Mesendoderm (in vitro differentiated cells): ENCODE data around the gene EML3.

ENCODE experiments used
- DNase-seq: peaks from one replicate; pipeline ENCODE4 v3.0.0; 2013
- H2AK5ac ChIP-seq: 2 replicates; pipeline ENCODE4 v1.6.1; 2013; ENCODE audit warnings: low read length, inconsistent platforms
- H2BK120ac ChIP-seq: 2 replicates; pipeline ENCODE4 v1.6.1; 2013; ENCODE audit warnings: low read depth, mild to moderate bottlenecking, low read length, moderate library complexity, mixed read lengths
- H2BK15ac ChIP-seq: replicated peaks from 2 replicates; pipeline ENCODE4 v1.6.1; 2013; ENCODE audit warnings: low read depth, mild to moderate bottlenecking, moderate library complexity
- H2BK5ac ChIP-seq: 2 replicates; pipeline ENCODE4 v1.6.1; 2013; ENCODE audit warnings: low read length, inconsistent platforms
- H3K18ac ChIP-seq: 2 replicates; pipeline ENCODE4 v1.6.1; 2013; ENCODE audit warnings: mild to moderate bottlenecking, low read length, mixed read lengths
- H3K23ac ChIP-seq: one replicate; pipeline ENCODE4 v1.6.1; 2013; ENCODE audit warnings: low read length
- H3K27ac ChIP-seq: 2 replicates; pipeline ENCODE4 v1.5.1; 2013; ENCODE audit warnings: low read depth, mild to moderate bottlenecking, inconsistent platforms, low read length, moderate library complexity
- H3K27me3 ChIP-seq: 2 replicates; pipeline ENCODE4 v1.6.1; 2013; ENCODE audit warnings: low read length, control low read depth, mild to moderate bottlenecking, inconsistent platforms; ENCODE audit not compliant: insufficient read depth, poor library complexity
- H3K36me3 ChIP-seq: 2 replicates; pipeline ENCODE4 v1.6.1; 2013; ENCODE audit warnings: low read length, inconsistent platforms; ENCODE audit not compliant: control insufficient read depth, insufficient read depth
- H3K4ac ChIP-seq: one replicate; pipeline ENCODE4 v1.6.1; 2013; ENCODE audit warnings: low read depth, mild to moderate bottlenecking, low read length, moderate library complexity
- H3K4me1 ChIP-seq: 2 replicates; pipeline ENCODE4 v1.6.1; 2013; ENCODE audit warnings: low read depth, low read length, inconsistent platforms; ENCODE audit not compliant: control insufficient read depth
- H3K4me2 ChIP-seq: 2 replicates; pipeline ENCODE4 v1.6.1; 2013; ENCODE audit warnings: low read length
- H3K4me3 ChIP-seq: 2 replicates; pipeline ENCODE4 v1.5.1; 2013; ENCODE audit warnings: mild to moderate bottlenecking, low read length
- H3K56ac ChIP-seq: one replicate; pipeline ENCODE4 v1.6.1; 2013; ENCODE audit warnings: low read length
- H3K79me1 ChIP-seq: 2 replicates; pipeline ENCODE4 v1.6.1; 2013; ENCODE audit warnings: low read length, inconsistent platforms
- H3K79me2 ChIP-seq: 2 replicates; pipeline ENCODE4 v1.6.1; 2013; ENCODE audit warnings: mild to moderate bottlenecking, low read length; ENCODE audit not compliant: control insufficient read depth, insufficient read depth
- H3K9ac ChIP-seq: 2 replicates; pipeline ENCODE4 v1.6.1; 2013; ENCODE audit warnings: low read length, inconsistent platforms
- H4K5ac ChIP-seq: one replicate; pipeline ENCODE4 v1.6.1; 2013; ENCODE audit warnings: low read length
- H4K8ac ChIP-seq: one replicate; pipeline ENCODE4 v1.6.1; 2013; ENCODE audit warnings: low read depth, mild to moderate bottlenecking, control low read depth, low read length, moderate library complexity
- WGBS: extraction: QIAGEN DNeasy Blood & Tissue Kit; methylation state at CpG from one replicate; pipeline ENCODE4 v1.1.7; 2013; ENCODE audit warnings: low lambda C conversion rate, missing lambda C conversion rate; ENCODE audit not compliant: insufficient coverage; ENCODE audit errors: extremely low coverage; 5-methylcytosine and 5-hydroxymethylcytosine counted together

EML3 gene

GRCh38 chr11:62615521-62615920 is 2.9 kb upstream of the EML3 start:
- H3K27ac ChIP-seq = no peak overlapping the region
- H3K36me3 ChIP-seq = no peaks in the 10 kb centered on the region
- H3K18ac ChIP-seq = no peak overlapping the region
- no peak overlapping the region for H4K8ac ChIP-seq
- no CpG with 5 or more reads among the region's 7 CpGs for WGBS
- H2BK15ac ChIP-seq = no peak overlapping the region
- H3K79me2 ChIP-seq = no peaks in the 10 kb centered on the region
- peaks cover 6% of the 10 kb centered on the region for H3K4me1 ChIP-seq
- no peak overlapping the region for H3K4me3 ChIP-seq
- no peak overlapping the region for H3K23ac ChIP-seq
- no peak overlapping the region for H3K4ac ChIP-seq
- no peak overlapping the region for H4K5ac ChIP-seq
- no peak overlapping the region for H2BK120ac ChIP-seq
- H2AK5ac ChIP-seq = no peak overlapping the region
- DNase-seq = no peak
- H3K79me1 ChIP-seq = no peaks in the 10 kb centered on the region
- no peak overlapping the region for H3K9ac ChIP-seq
- no peak overlapping the region for H3K4me2 ChIP-seq
- H3K27me3 ChIP-seq = no peaks in the 10 kb centered on the region
- H2BK5ac ChIP-seq = no peak overlapping the region
- peak overlapping the region; percentile 2 for H3K56ac ChIP-seq

GRCh38 chr11:62614275-62614674 is 1.7 kb upstream of the EML3 start:
- peak; percentile 82 for DNase-seq
- Histone ChIP-seq H3K18ac (no peak overlapping the region), H2BK15ac (no peak overlapping the region), H4K8ac (no peak overlapping the region), H3K23ac (no peak overlapping the region), H2BK120ac (no peak overlapping the region), H3K9ac (peak overlapping the region; percentile 55), H3K27ac (peak overlapping the region; percentile 71), H3K27me3 (no peaks in the 10 kb centered on the region), H3K79me2 (no peaks in the 10 kb centered on the region), H3K4me2 (no peak overlapping the region), H2AK5ac (no peak overlapping the region), H3K79me1 (no peaks in the 10 kb centered on the region), H3K4me3 (no peak overlapping the region), H4K5ac (no peak overlapping the region), H2BK5ac (no peak overlapping the region), H3K56ac (peak overlapping the region; percentile 71), H3K4ac (no peak overlapping the region), H3K4me1 (peaks cover 6% of the 10 kb centered on the region), H3K36me3 (no peaks in the 10 kb centered on the region)
- no CpG with 5 or more reads among the region's 8 CpGs for WGBS

- Histone ChIP-seq H3K4me1 (peaks cover 6% of the 10 kb centered on the region), H3K18ac (no peak overlapping the region), H2AK5ac (no peak overlapping the region), H3K4me2 (no peak overlapping the region), H3K27ac (peak overlapping the region; percentile 32), H4K8ac (no peak overlapping the region), H2BK5ac (no peak overlapping the region), H2BK120ac (no peak overlapping the region), H3K23ac (no peak overlapping the region), H3K4ac (no peak overlapping the region), H3K79me2 (no peaks in the 10 kb centered on the region), H3K36me3 (no peaks in the 10 kb centered on the region), H4K5ac (no peak overlapping the region), H3K27me3 (no peaks in the 10 kb centered on the region), H3K56ac (peak overlapping the region; percentile 1), H2BK15ac (no peak overlapping the region), H3K4me3 (no peak overlapping the region), H3K9ac (no peak overlapping the region), H3K79me1 (no peaks in the 10 kb centered on the region)
- WGBS = no CpG with 5 or more reads among the region's 15 CpGs
- no peak for DNase-seq
Observed at GRCh38 chr11:62613291-62613778, 760 bp upstream of the EML3 start.

GRCh38 chr11:62611705-62612365 is 740 bp downstream of the EML3 start:
- H3K27ac ChIP-seq = peak overlapping the region; percentile 38

GRCh38 chr11:62610814-62611704 is 1.5 kb downstream of the EML3 start:
- H3K9ac ChIP-seq = peak overlapping the region; percentile 95
- H3K79me1 ChIP-seq = no peaks in the 10 kb centered on the region
- no peak overlapping the region for H2AK5ac ChIP-seq
- DNase-seq = no peak
- H3K4me2 ChIP-seq = peak overlapping the region; percentile 100
- WGBS = no CpG with 5 or more reads among the region's 28 CpGs
- no peak overlapping the region for H2BK5ac ChIP-seq
- peak overlapping the region; percentile 82 for H3K4me3 ChIP-seq
- H3K36me3 ChIP-seq = no peaks in the 10 kb centered on the region
- H4K5ac ChIP-seq = no peak overlapping the region
- no peak overlapping the region for H3K18ac ChIP-seq
- H3K27ac ChIP-seq = no peak overlapping the region
- no peak overlapping the region for H2BK120ac ChIP-seq
- no peak overlapping the region for H2BK15ac ChIP-seq
- H3K56ac ChIP-seq = peak overlapping the region; percentile 98
- H3K4me1 ChIP-seq = peaks cover 6% of the 10 kb centered on the region
- H3K27me3 ChIP-seq = no peaks in the 10 kb centered on the region
- H3K4ac ChIP-seq = no peak overlapping the region
- no peak overlapping the region for H4K8ac ChIP-seq
- peak overlapping the region; percentile 66 for H3K23ac ChIP-seq
- no peaks in the 10 kb centered on the region for H3K79me2 ChIP-seq

More at GRCh38 chr11:62611705-62612365, 740 bp downstream of the EML3 start:
- Histone ChIP-seq H2BK120ac (peak overlapping the region; percentile 5), H4K5ac (no peak overlapping the region), H3K23ac (peak overlapping the region; percentile 98), H3K4me2 (peak overlapping the region; percentile 100), H2BK5ac (no peak overlapping the region), H2AK5ac (no peak overlapping the region), H3K27me3 (no peaks in the 10 kb centered on the region), H3K18ac (peak overlapping the region; percentile 55), H3K9ac (peak overlapping the region; percentile 95), H3K4me1 (peaks cover 6% of the 10 kb centered on the region), H3K79me1 (no peaks in the 10 kb centered on the region), H3K56ac (peak overlapping the region; percentile 98), H2BK15ac (no peak overlapping the region), H3K4me3 (peak overlapping the region; percentile 82), H3K4ac (peak overlapping the region; percentile 41), H3K79me2 (no peaks in the 10 kb centered on the region), H3K36me3 (no peaks in the 10 kb centered on the region), H4K8ac (no peak overlapping the region)
- peak; percentile 59 for DNase-seq
- WGBS = no CpG with 5 or more reads among the region's 34 CpGs
